Measurements from ENCODE around the gene CRMP1.
"Not testable (repeated sequence)": the region's sequence is repeated elsewhere in the genome, so short reads cannot be mapped to it uniquely, and the experiment has no call there.

Gene CRMP1

GRCh38 chr4:5856362-5856761 lies 36.5 kb downstream of the CRMP1 start:
- not testable (repeated sequence) for DNase-seq (ENCODE audit: low spot score)

GRCh38 chr4:5854929-5855328 lies 38.0 kb downstream of the CRMP1 start:
- DNase-seq (ENCODE audit: low spot score), result no peak

GRCh38 chr4:5852523-5853202 lies 40.2 kb downstream of the CRMP1 start:
- no peak for DNase-seq (ENCODE audit: low spot score)

GRCh38 chr4:5851637-5852301 lies 41.1 kb downstream of the CRMP1 start:
- DNase-seq (ENCODE audit: low spot score), result no peak

GRCh38 chr4:5845035-5845905 lies 47.6 kb downstream of the CRMP1 start:
- no peak for DNase-seq (ENCODE audit: low spot score)

- DNase-seq (ENCODE audit: low spot score), result no peak
These were observed 49.0 kb downstream of the CRMP1 start for GRCh38 chr4:5843573-5844530.

- no peak for DNase-seq (ENCODE audit: low spot score)
These were observed 50.4 kb downstream of the CRMP1 start for GRCh38 chr4:5842456-5842855.

- no peak for DNase-seq (ENCODE audit: low spot score)
These were observed 52.9 kb downstream of the CRMP1 start for GRCh38 chr4:5839751-5840674.

GRCh38 chr4:5839332-5839731 lies 53.6 kb downstream of the CRMP1 start:
- DNase-seq (ENCODE audit: low spot score), result no peak

- DNase-seq (ENCODE audit: low spot score), result not testable (repeated sequence)
These were observed 55.4 kb downstream of the CRMP1 start for GRCh38 chr4:5837483-5837882.

GRCh38 chr4:5836943-5837342 lies 55.9 kb downstream of the CRMP1 start:
- no peak for DNase-seq (ENCODE audit: low spot score)

GRCh38 chr4:5828005-5828391 lies 64.9 kb downstream of the CRMP1 start:
- no peak for DNase-seq (ENCODE audit: low spot score)

- no peak for DNase-seq (ENCODE audit: low spot score)
These were observed 65.5 kb downstream of the CRMP1 start for GRCh38 chr4:5827108-5828004.

- DNase-seq (ENCODE audit: low spot score), result no peak
These were observed 66.3 kb downstream of the CRMP1 start for GRCh38 chr4:5826437-5827107.

- no peak for DNase-seq (ENCODE audit: low spot score)
These were observed 67.4 kb downstream of the CRMP1 start for GRCh38 chr4:5825321-5826041.

- DNase-seq (ENCODE audit: low spot score), result no peak
These were observed 68.3 kb downstream of the CRMP1 start for GRCh38 chr4:5824635-5825034.

- DNase-seq (ENCODE audit: low spot score), result no peak
These were observed 68.7 kb downstream of the CRMP1 start for GRCh38 chr4:5824227-5824626.

- no peak for DNase-seq (ENCODE audit: low spot score)
These were observed 69.2 kb downstream of the CRMP1 start for GRCh38 chr4:5823542-5824211.
